SH-SY5Y (cell line): ENCODE results near the gene PDE6G.

Source experiments
- GATA2 ChIP-seq: IDR thresholded peaks from 2 replicates; pipeline ENCODE4 v1.6.1; 2011; ENCODE audit warnings: mild to moderate bottlenecking, low read depth, low read length
- GATA3 ChIP-seq: IDR thresholded peaks from 2 replicates; pipeline ENCODE4 v1.6.1; 2011; ENCODE audit warnings: low read depth, mild to moderate bottlenecking, low read length, moderate library complexity

Gene PDE6G

DNA sequence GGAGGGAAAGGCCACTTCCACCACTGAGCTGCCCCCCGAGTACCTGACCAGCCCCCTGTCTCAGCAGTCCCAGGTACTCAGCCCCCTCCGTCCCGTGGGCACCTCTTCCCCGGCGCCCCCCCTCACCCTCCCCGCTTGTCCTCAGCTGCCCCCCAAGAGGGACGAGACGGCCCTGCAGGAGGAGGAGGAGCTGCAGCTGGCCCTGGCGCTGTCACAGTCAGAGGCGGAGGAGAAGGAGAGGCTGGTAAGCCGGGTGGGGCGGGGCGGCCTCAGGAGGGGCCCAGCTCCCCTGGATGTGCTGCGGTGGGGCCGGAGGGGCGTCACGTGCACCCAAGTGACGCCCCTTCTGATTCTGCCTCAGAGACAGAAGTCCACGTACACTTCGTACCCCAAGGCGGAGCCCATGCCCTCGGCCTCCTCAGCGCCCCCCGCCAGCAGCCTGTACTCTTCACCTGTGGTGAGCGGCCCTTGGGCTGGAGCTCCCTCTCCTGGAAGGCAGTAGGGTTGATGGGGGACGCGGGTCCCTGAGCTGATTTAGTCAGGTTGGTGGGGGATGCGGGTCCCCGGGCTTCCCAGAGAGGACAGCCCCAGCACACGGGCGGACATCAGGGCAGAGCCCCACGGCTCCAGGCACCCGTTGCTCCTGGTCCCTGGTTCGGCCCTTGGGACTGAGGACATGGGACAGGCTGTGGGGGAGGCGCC is 37.3 kb upstream of the PDE6G start:
- TF ChIP-seq GATA3 (no peak), GATA2 (no peak)

GRCh38 chr17:81691608-81692007 is 35.3 kb upstream of the PDE6G start:
- TF ChIP-seq GATA2 (no peak), GATA3 (no peak)

DNA sequence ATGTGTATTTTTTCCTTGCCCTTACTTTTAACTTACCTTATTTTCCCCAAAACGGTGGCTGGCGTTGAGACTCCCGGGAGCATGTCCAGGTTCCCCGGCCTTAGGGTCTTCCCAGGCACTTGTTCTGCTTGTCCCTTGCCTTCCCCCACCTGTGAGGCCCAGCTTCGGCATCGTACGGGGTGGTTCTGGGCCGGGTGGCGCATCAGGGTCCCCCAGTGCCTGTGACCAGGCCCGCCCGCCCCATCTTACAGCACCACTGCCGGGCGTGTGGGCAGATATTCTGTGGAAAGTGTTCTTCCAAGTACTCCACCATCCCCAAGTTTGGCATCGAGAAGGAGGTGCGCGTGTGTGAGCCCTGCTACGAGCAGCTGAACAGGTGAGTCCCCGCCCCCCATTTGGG is 34.9 kb upstream of the PDE6G start:
- TF ChIP-seq GATA2 = no peak
- no peak for TF ChIP-seq GATA3

GRCh38 chr17:81690549-81690948 is 34.2 kb upstream of the PDE6G start:
- TF ChIP-seq GATA2 (no peak), GATA3 (no peak)

GRCh38 chr17:81690066-81690465 is 33.7 kb upstream of the PDE6G start:
- TF ChIP-seq GATA3 = no peak
- TF ChIP-seq GATA2 = no peak

DNA sequence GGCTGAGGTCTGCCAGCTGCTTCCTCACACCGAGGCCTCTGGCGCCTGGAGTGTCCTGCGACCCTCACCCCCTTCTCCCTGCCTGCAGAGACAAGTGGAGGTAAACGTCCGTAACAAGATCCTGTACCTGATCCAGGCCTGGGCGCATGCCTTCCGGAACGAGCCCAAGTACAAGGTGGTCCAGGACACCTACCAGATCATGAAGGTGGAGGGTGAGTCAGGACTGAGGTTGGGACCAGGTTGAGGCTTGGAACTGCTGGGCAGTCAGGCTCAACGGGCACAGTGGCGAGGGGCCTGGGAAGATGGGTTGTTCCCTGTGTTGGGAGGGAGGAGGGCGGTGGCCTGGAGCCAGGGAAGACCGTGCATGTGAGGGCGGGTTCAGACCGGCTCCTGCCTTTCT is 32.3 kb upstream of the PDE6G start:
- TF ChIP-seq GATA2 (no peak), GATA3 (no peak)

- TF ChIP-seq GATA2 = no peak
- TF ChIP-seq GATA3 = no peak
Observed at GRCh38 chr17:81687770-81688541, 31.6 kb upstream of the PDE6G start.

- TF ChIP-seq GATA2 (no peak), GATA3 (no peak)
Observed at GRCh38 chr17:81686614-81687013, 30.3 kb upstream of the PDE6G start.

GRCh38 chr17:81685108-81685507 is 28.8 kb upstream of the PDE6G start:
- no peak for TF ChIP-seq GATA3
- TF ChIP-seq GATA2 = no peak

- no peak for TF ChIP-seq GATA2
- no peak for TF ChIP-seq GATA3
Observed at GRCh38 chr17:81684442-81684911, 28.1 kb upstream of the PDE6G start.

DNA sequence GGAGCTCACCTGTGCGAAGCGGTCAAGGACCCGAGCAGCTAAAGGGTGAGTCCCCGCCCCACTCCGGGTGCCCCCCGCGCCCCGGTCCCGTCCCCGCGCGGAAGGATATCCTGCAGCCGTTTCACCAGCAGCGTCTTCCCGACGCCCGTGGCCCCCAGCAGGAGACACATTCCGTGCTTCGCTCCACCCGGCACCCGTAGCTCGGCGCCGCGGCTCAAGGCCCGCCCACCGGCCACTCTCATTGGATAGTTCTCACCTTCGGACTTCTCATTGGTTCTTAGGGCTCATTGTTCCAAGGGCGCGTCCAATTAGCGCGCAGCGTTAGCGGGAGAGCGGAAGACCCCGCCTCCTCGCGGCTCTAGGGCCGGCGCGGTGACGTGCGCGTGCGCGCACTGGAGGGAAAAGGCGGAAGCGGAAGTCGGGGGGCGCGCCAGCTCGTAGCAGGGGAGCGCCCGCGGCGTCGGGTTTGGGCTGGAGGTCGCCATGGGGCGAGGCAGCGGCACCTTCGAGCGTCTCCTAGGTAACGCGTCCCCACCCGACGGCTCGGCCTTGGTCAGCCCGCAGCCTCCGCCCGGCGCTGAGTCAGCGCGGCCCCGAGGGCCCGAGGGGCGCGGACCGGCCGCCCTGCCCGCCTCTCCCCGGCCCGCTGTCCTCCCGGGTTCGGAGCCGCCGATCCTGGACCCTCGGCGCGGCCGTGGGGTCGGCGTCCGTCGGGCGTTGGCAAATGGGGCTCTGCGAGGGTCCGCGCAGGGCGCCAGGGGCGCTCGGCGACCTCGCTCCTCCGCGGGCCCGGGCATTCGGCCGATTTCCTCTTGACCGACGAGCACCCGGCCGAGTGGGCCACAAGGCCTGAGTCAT is 27.5 kb upstream of the PDE6G start, which contains the start of the genes ARL16 and HGS:
Gene ARL16, minus strand, starts transcription at position 214 of the 858 bp plus-strand sequence. Its CDS starts 44 bp downstream, at position 170.
Gene HGS, plus strand, starts transcription at position 428 of the 858 bp plus-strand sequence. Its CDS starts 56 bp downstream, at position 484.
- no peak for TF ChIP-seq GATA2
- no peak for TF ChIP-seq GATA3

DNA sequence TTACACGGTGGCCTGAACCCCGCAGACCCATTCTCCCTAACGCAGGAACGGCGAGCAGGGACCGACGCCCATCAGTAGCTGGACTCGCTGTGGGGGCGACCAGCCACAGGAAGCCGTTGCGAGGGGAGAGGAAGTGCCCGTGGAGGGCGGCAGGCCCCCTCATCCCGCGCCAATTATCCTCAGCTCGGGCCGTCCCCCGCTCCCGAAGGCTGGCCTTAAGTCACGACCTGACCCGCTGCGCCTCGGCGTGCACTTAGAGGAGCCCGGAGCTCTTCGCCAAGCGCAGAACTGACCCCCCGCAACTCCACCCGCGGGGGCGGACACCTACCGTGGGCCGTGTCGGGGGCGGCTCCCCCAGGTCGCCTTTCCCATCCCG is 26.9 kb upstream of the PDE6G start:
- TF ChIP-seq GATA2 = no peak
- no peak for TF ChIP-seq GATA3

GRCh38 chr17:81682565-81683207 is 26.3 kb upstream of the PDE6G start:
- TF ChIP-seq GATA2 (no peak), GATA3 (no peak)

GRCh38 chr17:81681672-81682071 is 25.3 kb upstream of the PDE6G start:
- TF ChIP-seq GATA2 = no peak
- no peak for TF ChIP-seq GATA3

DNA sequence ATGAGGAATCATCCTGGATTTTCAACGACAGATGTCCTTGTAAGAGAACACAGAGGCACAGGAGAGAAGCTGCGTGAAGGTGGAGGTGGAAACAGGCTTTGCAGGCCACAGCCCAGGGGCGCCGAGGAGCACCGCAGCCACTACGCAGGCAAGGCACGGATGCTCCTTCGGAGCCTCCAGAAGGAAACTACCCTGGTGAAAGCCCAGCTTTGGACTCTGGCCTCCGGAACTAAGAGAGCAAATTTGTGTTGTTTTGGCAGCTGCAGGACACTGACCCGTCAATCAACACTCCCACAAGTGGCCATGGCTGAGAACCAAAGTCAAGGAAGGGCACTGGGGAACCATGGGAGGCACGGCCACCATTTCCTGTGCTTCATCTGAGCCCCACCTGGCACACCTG is 23.8 kb upstream of the PDE6G start:
- TF ChIP-seq GATA3 = no peak
- no peak for TF ChIP-seq GATA2

DNA sequence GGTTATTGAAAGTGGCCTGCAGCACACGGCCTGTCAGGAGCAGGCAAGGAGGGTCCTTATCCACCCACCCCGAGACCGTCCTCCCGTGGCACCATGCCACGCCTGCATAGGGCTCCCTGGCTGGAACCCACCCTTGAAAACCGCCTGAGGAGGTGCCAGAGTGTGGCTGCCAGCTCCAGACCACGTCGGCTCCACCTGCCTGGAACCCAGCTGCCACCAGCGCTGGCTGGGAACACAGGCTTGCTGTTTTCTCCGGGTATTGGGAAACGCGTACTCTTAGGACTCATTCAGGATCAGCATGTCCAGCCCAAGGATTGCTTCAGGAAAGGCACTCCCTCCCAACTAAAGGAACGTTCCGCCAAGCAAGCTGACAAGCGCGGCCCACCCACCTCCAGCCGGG is 20.6 kb upstream of the PDE6G start:
- no peak for TF ChIP-seq GATA3
- TF ChIP-seq GATA2 = no peak
